OCI-LY7 (cell line): ENCODE data around the gene ENGASE. TPM values are rescaled to one million over a fixed set of nuclear protein-coding genes. Genes with fewer than 3 reads are reported as not detected.

Source experiments
- BruUV-seq: library from RNA; stranded (reverse); fragments of 400-500 nt; replicated peaks from 2 replicates; lab custom pipeline; 2021; lab: Mats Ljungman, UMichigan
- CTCF ChIA-PET: fragments of 300-600 bp; sonication (Branson Sonifier 250); formaldehyde crosslinking; loops from one replicate; lab custom pipeline; 2022; ENCODE audit warnings: antibody characterized with exemption; ENCODE audit not compliant: unreplicated experiment; lab: Charles Lee
- POLR2A ChIA-PET: fragments of 300-600 bp; sonication (Branson Sonifier 250); formaldehyde crosslinking; loops from one replicate; lab custom pipeline; 2022; ENCODE audit warnings: antibody characterized with exemption; lab: Charles Lee
- DNase-seq: peaks from one replicate; pipeline ENCODE4 v3.0.0-alpha.2; 2015; ENCODE audit warnings: low spot score
- H2AFZ ChIP-seq: fragments of 200-600 bp; sonication (generic), shearing (Covaris generic); 2 replicates; pipeline ENCODE4 v1.6.1; 2014; ENCODE audit warnings: mild to moderate bottlenecking, antibody characterized with exemption, low read length, moderate library complexity
- H3K27ac ChIP-seq: fragments of 200-600 bp; sonication (generic); 2 replicates; pipeline ENCODE4 v1.5.1; 2014; ENCODE audit warnings: mixed run types, low read depth, mild to moderate bottlenecking, moderate library complexity, low read length, inconsistent platforms; ENCODE audit not compliant: poor library complexity, severe bottlenecking
- H3K36me3 ChIP-seq: fragments of 200-600 bp; sonication (generic); 2 replicates; pipeline ENCODE4 v1.6.1; 2014; ENCODE audit warnings: mild to moderate bottlenecking, antibody characterized with exemption, low read length, moderate library complexity, mixed read lengths; ENCODE audit not compliant: insufficient read depth
- H3K4me1 ChIP-seq: fragments of 200-600 bp; sonication (generic); 2 replicates; pipeline ENCODE4 v1.5.1; 2014; ENCODE audit warnings: mild to moderate bottlenecking, low read length; ENCODE audit not compliant: insufficient read depth, poor library complexity, severe bottlenecking
- H3K4me2 ChIP-seq: fragments of 200-600 bp; sonication (generic); 2 replicates; pipeline ENCODE4 v1.6.1; 2014; ENCODE audit warnings: mild to moderate bottlenecking, low read length
- H3K4me3 ChIP-seq: fragments of 200-600 bp; sonication (generic); 2 replicates; pipeline ENCODE4 v1.5.1; 2014; ENCODE audit warnings: mild to moderate bottlenecking, low read depth, low read length; ENCODE audit not compliant: poor library complexity, severe bottlenecking
- H3K79me2 ChIP-seq: fragments of 200-600 bp; sonication (generic); 2 replicates; pipeline ENCODE4 v1.6.1; 2016; ENCODE audit warnings: low read depth, mild to moderate bottlenecking, low read length, moderate library complexity, mixed read lengths; ENCODE audit not compliant: insufficient read depth
- H3K9me2 ChIP-seq: fragments of 200-600 bp; sonication (generic); 2 replicates; pipeline ENCODE4 v1.6.1; 2016; ENCODE audit warnings: mild to moderate bottlenecking, low read length, mixed read lengths; ENCODE audit not compliant: insufficient read depth
- H3K9me3 ChIP-seq: fragments of 200-600 bp; sonication (generic); 2 replicates; pipeline ENCODE4 v1.6.1; 2014; ENCODE audit warnings: mild to moderate bottlenecking, mixed run types, low read length, mixed read lengths
- H4K20me1 ChIP-seq: fragments of 200-600 bp; sonication (generic); 2 replicates; pipeline ENCODE4 v1.6.1; 2014; ENCODE audit warnings: mild to moderate bottlenecking, antibody characterized with exemption, low read length, moderate library complexity, mixed read lengths; ENCODE audit not compliant: insufficient read depth
- CTCF ChIP-seq: fragments of 200-600 bp; sonication (generic); conservative IDR thresholded peaks from 2 replicates; pipeline ENCODE4 v1.5.1; 2014; ENCODE audit warnings: mild to moderate bottlenecking, antibody characterized with exemption, low read length, moderate library complexity, mixed read lengths
- EZH2phosphoT487 ChIP-seq: fragments of 200-600 bp; sonication (generic); IDR thresholded peaks from 2 replicates; pipeline ENCODE4 v1.6.1; 2018; ENCODE audit warnings: low read depth, borderline replicate concordance, mild to moderate bottlenecking, mixed run types, antibody characterized with exemption, low read length, moderate library complexity, mixed read lengths
- intact Hi-C: fragments of 100-400 bp; cut with micrococcal nuclease; formaldehyde crosslinking; loops from one replicate; pipeline ENCODE4 v1.10.0; 2022; ENCODE audit not compliant: unreplicated experiment
- total RNA-seq, 2 experiments: library from RNA; depleted of rRNA in 1 of 2; stranded (reverse); fragments of >200 nt in 1 of 2; shearing (Covaris generic) in 1 of 2; gene quantifications; 2 replicates each; pipeline ENCODE4 v1.2.3, GENCODE V29; 2014 to 2022

Gene ENGASE
- total RNA-seq, 2 experiments from 2014 or later, result 8.4 to 35.1 TPM

GRCh38 chr17:79094261-79094660, 19.6 kb downstream of the ENGASE start:
- ChIA-PET CTCF (interaction anchor here (0.6 kb wide), 1 partner anchor 11 kb away, joined by 3 read pairs; no protein-coding TSS in a partner anchor), POLR2A (no interaction called here)
- intact Hi-C loops, result no loop called here
- Histone ChIP-seq H3K4me3 (no peak overlapping the region), H3K9me3 (no peaks in the 10 kb centered on the region), H3K4me1 (no peaks in the 10 kb centered on the region), H3K4me2 (no peak overlapping the region), H4K20me1 (no peaks in the 10 kb centered on the region), H3K9me2 (no peaks in the 10 kb centered on the region), H3K79me2 (no peaks in the 10 kb centered on the region), H3K27ac (no peak overlapping the region), H2AFZ (no peak overlapping the region), H3K36me3 (no peaks in the 10 kb centered on the region)
- TF ChIP-seq CTCF (no peak), EZH2phosphoT487 (no peak)
- DNase-seq, result no peak
- no TSS peak for BruUV-seq

- H3K4me1 ChIP-seq, result no peaks in the 10 kb centered on the region
- no TSS peak for BruUV-seq
- H3K4me2 ChIP-seq, result no peak overlapping the region
- intact Hi-C loops, result no loop called here
- no peak overlapping the region for H2AFZ ChIP-seq
- H4K20me1 ChIP-seq, result no peaks in the 10 kb centered on the region
- no peaks in the 10 kb centered on the region for H3K9me3 ChIP-seq
- H3K9me2 ChIP-seq, result no peaks in the 10 kb centered on the region
- no peak overlapping the region for H3K27ac ChIP-seq
- no peak for DNase-seq
- no peak for TF ChIP-seq EZH2phosphoT487
- TF ChIP-seq CTCF, result no peak
- POLR2A ChIA-PET, result no interaction called here
- CTCF ChIA-PET, result no interaction called here
- no peaks in the 10 kb centered on the region for H3K36me3 ChIP-seq
- no peaks in the 10 kb centered on the region for H3K79me2 ChIP-seq
- H3K4me3 ChIP-seq, result no peak overlapping the region
Observed at GRCh38 chr17:79095345-79096055, 20.9 kb downstream of the ENGASE start.

- no peak for DNase-seq
- no peak overlapping the region for H3K4me2 ChIP-seq
- CTCF ChIA-PET, result no interaction called here
Observed at GRCh38 chr17:79096477-79096876, 21.9 kb downstream of the ENGASE start.

More at GRCh38 chr17:79096477-79096876, 21.9 kb downstream of the ENGASE start:
- Histone ChIP-seq H3K36me3 (no peaks in the 10 kb centered on the region), H3K27ac (no peak overlapping the region), H3K9me2 (no peaks in the 10 kb centered on the region), H3K4me3 (no peak overlapping the region), H2AFZ (no peak overlapping the region), H3K79me2 (no peaks in the 10 kb centered on the region), H3K4me1 (no peaks in the 10 kb centered on the region), H4K20me1 (no peaks in the 10 kb centered on the region), H3K9me3 (no peaks in the 10 kb centered on the region)
- intact Hi-C loops, result no loop called here
- no TSS peak for BruUV-seq
- POLR2A ChIA-PET, result no interaction called here
- no peak for TF ChIP-seq CTCF
- TF ChIP-seq EZH2phosphoT487, result no peak
